Kidney capillary endothelial cell (primary cell): ENCODE results near the gene TNIK.

Source experiments
- DNase-seq: peaks from one replicate; pipeline ENCODE4 v3.0.0-alpha.2; 2018; ENCODE audit warnings: low spot score

The TNIK gene

DNA sequence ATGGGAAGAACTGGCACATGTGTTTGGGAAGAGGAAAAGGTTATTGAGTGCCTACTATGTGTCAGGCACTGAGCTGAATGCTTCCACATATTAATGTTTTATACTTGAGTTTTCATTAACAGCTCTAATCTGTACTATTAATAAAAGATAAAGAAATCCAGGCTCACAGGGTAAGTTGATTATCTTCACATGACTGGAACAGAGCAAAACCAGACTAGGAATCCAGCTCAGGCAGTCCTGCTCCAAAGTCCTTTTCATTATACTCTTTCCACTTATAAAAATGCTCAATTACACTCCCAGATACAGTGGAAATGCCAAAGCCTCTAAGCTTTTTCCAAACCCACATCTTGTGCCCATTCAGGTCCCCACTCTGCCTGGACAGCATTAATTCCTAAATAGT, 97.6 kb downstream of the TNIK start:
- DNase-seq = no peak

DNA sequence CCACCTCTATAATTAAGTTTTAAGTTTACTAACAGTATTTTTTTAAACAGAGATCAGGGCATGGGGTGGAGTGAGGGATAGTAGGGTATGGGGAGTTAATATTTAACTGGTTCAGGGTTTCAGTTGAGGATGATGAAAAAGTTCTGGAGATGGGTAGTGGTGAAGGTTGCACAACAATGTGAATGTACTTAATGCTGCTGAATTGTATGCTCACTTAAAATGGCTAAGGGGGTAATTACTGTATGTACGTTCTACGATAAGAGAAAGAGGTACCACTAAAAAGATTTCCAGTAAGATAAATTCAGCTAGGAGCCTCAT, 101.4 kb downstream of the TNIK start:
- DNase-seq = no peak

DNA sequence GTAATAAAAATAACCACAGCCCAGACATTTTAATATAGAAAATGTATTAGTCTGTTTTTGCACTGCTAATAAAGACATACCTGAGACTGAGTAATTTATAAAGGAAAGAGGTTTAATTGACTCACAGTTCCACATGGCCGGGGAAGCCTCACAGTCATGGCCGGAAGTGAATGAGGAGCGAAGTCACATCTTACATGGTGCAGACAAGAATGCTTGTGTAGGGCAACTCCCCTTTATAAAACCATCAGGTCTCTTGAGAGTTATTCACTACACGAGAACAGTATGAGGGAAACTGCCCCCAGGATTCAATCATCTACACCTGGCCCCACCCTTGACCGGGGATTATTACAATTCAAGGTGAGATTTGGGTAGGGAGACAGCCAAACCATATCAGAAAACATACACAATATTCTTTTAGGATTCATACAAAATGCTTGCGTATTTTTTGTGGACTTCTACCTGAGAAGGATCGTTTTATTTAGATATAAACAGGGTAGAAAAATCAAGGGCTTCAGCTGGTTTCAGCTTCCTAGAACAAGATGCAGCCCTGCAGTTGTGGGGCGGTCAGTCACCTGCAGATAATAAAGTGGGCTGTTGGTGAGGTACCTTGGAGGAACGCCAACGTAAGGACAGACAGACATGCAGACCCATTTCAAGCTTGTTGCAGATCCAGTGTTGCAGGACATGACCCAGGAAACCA, 101.9 kb downstream of the TNIK start:
- no peak for DNase-seq

DNA sequence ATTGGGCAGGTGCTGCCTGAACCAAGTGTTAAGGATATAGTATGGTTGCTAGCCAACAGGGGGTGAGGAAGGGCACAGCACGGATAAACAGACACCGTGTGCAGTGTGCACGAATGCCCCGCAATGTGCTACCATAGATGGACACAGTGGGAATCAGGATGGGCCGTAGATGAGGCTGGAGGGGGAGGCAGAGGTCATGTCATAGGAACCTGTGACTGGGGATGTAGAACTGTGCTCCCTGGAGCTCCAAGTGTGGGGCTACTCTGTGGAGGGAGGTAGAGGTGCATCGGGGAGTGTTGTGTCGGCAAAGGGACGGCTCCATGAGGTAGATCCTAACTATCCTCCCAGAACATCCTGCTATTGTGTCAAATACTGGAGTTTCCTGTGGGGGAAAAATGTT, 102.5 kb downstream of the TNIK start:
- DNase-seq = no peak

DNA sequence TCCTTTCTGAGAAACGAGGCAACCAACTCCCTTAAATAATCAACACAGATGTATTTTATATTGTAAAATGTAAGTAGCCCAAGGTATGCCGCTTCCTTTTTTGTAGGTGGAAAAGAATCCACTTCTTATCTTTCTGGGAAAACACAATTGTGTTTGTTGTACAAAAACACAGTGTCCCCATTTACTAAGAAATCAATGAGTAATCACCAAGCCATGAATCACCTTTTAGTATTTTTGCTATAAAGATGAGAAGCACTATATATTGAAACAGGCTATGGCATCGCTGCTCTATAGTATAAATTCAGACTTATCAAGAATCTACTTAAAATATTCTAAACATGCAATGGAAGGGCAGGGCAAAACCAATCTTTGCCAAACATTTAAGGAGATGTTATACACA, 104.0 kb downstream of the TNIK start:
- no peak for DNase-seq

DNA sequence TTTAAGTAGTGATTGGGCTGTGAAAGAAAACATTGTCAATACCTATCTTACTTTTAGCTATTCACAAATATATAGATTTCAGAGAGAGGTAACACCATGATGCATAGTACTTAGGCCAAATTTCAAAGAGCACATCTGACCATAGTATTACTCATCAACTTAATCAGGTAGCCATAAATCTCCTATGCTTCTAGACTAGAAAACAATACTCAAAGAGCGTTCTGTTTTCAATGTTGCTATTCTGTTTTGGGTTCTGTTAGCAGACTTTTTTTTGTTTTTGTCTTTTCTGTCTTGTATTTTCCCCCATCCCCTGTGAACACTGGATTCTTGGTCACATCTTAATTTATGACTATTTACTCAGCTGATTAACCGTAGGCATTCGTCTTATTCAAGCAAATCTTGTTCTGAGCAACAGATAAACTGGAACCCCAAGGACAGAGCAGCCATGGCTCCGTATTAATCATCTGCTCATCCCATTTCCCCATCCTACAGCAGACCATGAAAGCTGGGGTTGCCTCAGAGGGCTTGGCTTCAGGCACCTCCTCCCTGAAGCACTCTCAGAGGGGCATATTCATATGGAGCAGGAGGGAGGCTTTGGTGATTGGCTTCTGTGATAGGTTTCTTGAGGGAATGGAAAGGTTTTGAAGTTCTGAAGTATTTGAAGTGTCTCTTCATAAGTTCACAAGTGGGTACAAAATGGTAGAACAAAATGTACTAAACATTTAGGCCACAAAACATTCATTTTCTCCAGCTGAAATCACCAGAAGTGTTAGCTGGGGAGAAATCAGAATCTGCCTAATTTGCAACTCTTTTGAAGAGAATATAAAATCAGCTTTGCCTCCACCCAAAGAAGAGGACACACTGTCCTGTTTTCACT, 105.3 kb downstream of the TNIK start:
- no peak for DNase-seq

DNA sequence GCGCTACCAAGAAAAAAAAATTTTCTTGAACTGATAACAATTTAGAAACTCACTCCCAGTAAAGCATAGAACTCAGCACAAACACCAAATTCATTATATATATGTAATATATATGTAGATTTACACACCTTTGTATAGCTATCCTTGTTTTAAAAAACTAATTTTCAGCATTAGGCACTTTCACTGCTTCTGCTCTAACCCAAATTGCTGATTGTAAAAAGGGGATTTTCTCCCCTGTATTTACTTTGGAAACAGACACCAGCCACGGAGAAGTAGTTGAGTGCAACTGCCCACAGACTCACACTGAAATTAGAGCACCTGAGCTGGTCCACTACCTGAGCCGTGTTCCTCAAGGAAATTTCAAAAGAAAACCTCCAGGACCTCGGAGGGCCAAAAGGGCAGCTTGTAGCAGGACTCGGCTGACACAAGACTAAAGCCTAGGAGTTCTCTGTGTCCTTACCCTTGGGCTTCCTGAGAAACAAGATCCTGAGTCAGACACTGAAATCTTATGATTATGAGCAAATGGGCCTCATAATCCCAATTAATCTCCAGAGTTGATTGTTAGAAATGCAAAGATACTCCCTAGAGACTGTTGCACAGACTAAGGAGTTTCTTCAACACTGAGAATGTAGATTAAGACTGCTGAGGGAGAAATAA, 106.0 kb downstream of the TNIK start:
- DNase-seq = no peak

DNA sequence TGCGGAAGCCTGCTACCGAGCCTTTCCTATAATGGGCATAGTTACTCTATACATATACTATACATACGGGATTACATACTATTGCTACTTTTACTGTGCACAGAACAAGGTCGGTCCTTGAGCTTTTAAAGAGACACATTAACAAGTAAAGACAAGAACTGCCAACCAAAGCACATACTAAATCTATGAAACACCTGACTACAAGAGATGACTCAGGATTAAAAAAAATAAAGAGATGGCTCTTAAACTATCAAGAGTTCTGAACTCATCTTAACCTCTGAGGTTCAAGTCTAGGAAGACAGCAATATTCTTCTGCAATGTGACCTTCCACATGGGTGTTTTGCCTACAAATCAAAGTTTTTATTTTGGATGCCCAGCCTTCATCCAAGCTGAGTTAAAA, 106.8 kb downstream of the TNIK start:
- DNase-seq = no peak

DNA sequence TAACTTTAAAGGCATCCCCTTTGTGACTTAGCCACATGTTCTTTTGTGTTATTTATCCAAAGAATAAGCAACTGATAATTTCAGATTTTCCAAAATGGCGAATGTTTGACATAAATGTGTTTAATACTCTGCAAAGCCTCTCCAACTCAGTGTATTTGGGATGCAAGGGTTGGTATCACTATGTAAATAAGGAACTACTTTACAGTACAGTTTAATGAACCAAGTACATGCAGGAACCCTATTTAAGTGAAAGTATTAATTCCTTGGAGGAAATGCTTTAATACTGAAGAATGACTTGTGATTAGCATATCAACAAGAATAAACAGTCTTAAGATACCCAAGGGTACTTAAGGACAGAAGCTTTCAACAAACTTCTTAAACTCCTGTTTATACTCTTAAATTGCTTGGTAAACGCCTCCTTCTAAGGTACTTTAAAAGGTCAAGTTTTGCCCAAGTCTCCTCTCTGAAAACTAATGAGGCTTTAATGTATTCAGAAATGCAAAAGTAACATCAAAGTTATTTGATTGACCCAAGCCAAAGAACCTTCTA, 107.7 kb downstream of the TNIK start:
- DNase-seq = no peak

DNA sequence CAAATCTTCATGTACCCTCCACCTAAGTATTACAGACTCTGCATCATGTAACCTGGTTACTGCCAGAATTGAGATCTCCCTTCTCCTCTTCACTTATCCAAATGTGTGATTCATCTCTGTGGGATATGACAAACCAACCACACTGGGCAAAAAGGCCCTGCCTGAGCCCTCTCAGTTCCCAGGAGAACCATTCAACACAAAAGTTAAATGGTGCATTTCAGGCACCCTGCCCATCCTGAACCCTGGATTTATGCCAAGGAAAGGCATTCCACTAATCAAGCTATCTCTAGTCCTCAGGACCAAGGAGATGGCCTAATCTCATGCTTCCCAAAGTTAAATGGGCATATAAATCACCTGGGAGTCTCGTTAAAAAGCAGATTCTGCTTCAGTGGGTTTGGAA, 108.5 kb downstream of the TNIK start:
- no peak for DNase-seq

DNA sequence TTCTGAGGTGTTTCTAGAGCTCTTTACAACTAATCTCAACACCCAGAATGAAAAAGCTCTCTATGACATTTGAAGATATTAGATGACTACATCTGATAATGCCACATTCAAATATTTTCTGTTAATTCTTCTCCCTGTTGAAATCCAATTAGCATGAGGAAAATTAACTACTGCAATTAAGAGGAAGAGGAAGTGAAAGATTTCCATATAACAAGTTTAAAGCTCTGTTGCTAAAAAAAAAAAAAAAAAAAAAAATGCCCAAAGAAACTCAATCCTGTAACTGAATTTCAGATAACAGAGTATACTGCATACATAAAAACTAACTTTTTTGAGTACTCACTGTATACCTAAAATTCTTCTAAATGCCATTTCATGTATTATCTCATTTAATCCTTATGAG, 109.8 kb downstream of the TNIK start:
- DNase-seq = no peak

DNA sequence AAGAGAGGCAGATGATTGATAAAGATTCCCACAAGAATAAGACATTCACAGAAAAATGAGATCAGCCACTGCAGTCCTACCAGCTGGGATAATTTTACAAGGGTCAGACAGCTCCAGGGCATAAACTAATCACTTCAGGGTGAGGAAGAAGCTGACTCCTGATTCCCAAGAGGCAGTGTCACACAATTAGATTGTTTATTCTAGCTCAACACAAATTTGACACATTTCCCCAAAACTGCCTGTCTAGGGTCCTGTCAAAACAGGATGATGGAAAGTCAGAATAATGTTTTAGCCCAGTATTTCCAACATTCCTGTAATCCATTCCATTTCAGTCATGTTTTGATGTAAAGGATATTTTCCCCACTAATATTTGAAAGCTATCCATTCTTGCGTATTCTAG, 110.8 kb downstream of the TNIK start:
- no peak for DNase-seq

DNA sequence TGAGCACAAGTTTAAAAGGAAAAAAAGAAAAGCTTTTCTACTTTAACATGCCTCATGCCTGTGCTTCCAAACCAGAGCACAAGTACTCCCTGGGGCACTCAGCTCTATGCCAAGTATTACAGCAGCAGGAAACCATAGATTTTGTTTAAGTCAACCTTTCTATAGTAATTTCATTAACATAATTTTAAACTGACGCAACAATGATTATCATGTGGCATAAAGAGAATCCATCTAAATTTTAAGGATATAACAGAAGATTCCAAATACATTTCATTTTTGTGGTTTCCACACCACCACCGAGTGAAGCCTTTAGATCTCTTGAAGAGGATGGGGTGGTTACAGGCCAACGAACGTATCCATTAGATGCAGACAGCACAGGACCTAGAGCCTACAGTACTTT, 112.1 kb downstream of the TNIK start:
- DNase-seq = no peak

DNA sequence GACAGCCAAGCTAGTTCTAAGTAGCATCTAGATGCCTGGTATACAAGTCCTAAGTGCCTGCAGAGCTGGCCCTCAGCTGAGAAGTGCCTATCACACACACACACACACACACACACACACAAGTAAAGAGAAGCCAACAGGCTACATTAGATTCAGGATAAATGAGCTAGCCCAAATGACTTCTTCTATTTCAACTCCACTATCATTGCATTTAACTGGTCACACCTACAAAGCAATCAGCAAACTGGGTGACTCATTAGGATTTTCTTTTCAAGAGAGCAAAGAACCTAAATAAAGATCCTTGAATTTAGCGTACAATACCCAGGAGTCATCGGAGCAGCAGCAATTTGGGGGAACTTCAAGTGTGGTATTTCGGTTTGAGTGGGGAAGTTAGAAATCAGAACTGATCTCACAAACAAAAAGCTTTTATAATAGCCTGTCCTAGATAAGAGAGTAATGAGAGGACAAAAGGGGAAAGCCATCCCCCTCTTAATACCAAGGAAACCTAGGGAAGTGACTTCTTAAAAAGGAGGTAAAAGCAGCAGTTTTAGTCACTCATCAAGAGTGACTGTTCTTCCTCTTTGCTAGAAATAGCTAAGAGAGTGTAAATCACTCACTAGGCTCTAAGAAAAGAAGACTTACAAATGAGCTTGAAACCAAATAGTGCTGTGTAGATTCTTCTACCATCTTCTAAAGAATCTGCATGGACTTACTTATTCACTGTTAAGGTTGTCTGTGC, 112.7 kb downstream of the TNIK start:
- peak; percentile 72 for DNase-seq

DNA sequence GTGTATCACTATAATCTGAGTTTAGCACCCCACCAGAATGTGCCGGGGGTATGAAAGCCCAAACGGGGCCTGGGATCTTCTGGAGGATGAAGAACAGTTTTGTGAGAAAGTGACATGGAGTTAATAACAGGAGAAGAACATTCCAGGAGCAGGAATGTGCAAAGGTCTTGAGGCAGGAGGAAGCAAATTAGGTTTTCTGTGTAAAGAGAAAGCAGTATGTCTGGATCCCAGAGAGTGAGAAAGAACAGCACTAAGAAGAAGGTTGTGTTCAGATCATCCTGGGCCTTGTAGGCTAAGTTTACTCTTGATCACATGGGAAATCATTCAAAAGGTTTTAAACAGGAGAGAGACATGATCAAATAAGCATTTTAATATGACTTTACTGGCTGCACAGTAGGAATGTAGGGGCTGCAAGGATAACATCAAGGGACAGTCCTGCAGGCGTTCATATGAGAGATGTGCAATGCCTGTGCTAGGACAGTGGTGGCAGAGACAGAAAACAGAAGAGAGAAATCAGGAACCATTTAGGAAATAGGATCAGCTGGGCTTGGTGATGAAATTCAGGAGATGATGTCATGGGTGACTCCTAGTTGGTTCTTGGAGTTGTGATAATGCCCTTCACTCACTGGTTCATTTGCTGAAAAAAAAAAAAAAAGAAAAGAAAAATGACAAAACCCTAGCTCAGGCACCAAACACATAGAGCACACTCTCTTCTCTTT, 113.5 kb downstream of the TNIK start:
- DNase-seq = no peak

DNA sequence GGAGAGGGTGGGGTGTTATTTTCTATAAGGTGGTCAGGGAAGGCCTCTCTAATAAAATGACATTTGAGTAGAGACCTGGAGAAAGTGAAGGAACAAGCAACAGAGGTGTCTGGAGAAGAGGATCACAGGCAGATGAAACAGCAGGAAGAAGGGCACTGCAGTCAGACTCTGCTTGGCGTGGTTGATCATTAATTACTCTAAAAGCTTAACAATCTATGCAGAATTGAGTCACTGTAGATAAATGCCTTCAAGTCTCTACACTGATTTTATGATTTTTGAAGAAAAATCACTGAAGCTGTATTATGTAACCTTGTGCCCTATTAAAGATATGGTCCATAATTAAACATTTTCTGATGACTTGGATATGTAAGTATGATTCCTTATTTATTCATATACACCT, 114.2 kb downstream of the TNIK start:
- DNase-seq = no peak

DNA sequence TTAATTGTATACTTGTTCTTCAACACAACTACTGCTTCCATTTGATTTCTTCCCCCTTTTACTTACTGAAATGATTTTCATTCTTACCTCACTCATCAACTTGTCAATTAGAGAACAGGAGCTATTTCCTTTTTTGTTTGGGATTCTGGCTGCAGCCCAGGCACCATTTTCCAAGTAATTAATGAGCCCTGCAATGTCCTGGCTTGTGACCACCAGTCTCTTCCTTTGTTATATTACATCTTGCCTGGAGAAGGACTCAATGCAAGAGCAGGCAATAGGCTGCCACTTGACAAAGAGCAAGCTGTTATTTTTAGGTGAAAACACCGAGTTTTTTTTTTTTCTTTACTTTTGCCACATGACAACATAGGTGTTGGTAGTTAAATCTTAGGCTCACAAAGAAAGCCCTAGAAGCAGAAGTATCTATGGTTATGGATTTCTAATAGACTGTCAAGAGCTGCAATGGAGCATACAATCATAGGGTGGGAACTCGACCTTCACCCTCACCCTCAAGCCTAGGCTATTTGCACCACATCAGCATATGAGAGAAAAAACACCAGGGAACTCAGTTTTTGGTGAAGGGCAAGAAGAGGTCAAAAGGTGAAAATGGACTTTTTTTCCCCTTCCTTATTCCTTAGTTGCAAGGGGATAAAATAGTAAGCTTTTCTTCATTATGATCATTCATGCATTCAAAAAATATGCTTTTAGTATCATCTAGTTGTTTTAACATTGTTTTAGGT, 114.9 kb downstream of the TNIK start:
- no peak for DNase-seq

DNA sequence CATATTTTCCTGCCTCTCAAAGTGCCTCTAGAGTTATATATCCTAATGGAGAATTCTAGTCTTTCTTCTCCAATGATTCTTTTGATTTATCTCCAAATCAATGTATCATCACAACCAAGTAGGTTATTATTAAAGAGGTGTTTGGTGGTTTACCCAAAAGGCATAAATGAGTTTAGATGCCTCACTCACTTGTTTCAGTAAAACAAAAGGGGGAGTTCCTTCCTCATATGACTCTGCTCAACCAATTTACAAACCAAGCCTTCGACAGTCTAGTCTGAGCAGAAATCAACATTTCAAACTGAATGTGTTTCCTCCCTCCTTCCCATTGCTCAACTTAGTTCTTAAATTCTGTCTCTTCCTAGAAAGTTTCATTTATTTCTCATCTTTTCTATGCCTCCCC, 116.5 kb downstream of the TNIK start:
- DNase-seq = no peak

DNA sequence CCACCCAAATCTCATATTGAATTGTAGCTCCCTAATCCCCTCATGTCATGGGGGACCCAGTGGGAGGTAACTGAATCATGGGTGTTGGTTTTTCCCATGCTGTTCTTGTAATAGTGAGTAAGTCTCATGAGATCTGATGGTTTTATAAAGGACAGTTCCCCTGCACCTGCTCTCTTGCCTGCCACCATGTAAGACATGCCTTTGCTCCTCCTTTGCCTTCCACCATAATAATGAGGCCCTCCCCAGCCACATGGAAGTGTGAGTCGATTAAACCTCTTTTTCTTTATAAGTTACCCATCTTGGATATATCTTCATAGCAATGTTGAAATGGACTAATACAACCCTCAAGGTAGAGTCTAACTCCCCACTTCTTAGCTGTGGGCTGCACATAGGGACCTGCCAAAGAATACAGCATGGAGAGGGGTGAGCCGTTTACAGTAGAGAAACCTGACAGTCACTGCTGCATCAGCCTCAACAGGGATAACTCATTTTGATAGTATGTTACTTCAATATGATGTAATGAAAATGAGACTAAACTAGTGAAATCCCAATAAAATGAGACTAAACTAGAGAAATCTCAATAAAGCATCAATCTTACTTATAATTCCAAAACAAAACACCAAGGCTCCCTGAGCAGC, 117.3 kb downstream of the TNIK start:
- DNase-seq = no peak

DNA sequence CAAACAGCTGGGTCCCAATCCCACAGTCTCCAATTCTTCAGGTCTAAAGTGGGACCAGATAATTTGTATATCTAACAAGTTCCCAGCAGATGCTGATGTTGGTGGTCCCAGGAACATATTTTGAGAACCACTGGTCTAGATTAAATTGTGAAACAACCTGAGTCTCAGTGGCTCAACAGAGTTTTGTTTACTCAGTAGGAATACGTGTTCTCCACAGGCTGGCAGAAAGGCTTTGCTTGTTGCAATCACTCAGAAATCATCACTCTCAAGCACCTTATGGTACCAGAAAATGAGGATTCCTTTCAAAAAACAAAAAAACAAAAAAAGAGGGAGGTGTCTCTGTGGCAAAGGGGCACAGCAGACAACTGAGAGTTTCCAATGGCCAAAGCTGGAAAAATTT, 118.0 kb downstream of the TNIK start:
- no peak for DNase-seq
